SK-N-SH (cell line): ENCODE data around the gene CHD2.

Experiments used
- CHD2 ChIP-seq: fragments of 150-350 bp; IDR thresholded peaks from 2 replicates; pipeline ENCODE4 v1.6.1; 2018; ENCODE audit warnings: low read length; ENCODE audit not compliant: partially characterized antibody
- GABPA ChIP-seq: IDR thresholded peaks from 2 replicates; pipeline ENCODE4 v1.4.0; 2012; ENCODE audit warnings: low read depth, mild to moderate bottlenecking
- GATA2 ChIP-seq: sonication (generic); formaldehyde crosslinking; IDR thresholded peaks from 2 replicates; pipeline ENCODE4 v1.5.0; 2020; ENCODE audit warnings: mild to moderate bottlenecking, missing genetic modification reagents
- RFX5 ChIP-seq: IDR thresholded peaks from 2 replicates; pipeline ENCODE4 v1.6.1; 2012; ENCODE audit warnings: mild to moderate bottlenecking, improper control_type of control experiment, low read length
- ZBTB33 ChIP-seq: IDR thresholded peaks from 2 replicates; pipeline ENCODE4 v1.4.0; 2012; ENCODE audit warnings: low read depth, borderline replicate concordance
- TF ChIP-seq, protein P1 (sequence below): IDR thresholded peaks from 2 replicates; pipeline ENCODE4 v1.6.1; 2012; ENCODE audit warnings: mild to moderate bottlenecking, low read depth, low read length, moderate library complexity
- TF ChIP-seq, protein P2 (sequence below): IDR thresholded peaks from 2 replicates; pipeline ENCODE4 v1.4.0; 2012; ENCODE audit warnings: low read depth
- TF ChIP-seq, protein P3 (sequence below): fragments of 200-600 bp; sonication (generic); IDR thresholded peaks from 2 replicates; pipeline ENCODE4 v1.6.1; 2017; ENCODE audit warnings: antibody characterized with exemption, mild to moderate bottlenecking, moderate library complexity

DNA sequence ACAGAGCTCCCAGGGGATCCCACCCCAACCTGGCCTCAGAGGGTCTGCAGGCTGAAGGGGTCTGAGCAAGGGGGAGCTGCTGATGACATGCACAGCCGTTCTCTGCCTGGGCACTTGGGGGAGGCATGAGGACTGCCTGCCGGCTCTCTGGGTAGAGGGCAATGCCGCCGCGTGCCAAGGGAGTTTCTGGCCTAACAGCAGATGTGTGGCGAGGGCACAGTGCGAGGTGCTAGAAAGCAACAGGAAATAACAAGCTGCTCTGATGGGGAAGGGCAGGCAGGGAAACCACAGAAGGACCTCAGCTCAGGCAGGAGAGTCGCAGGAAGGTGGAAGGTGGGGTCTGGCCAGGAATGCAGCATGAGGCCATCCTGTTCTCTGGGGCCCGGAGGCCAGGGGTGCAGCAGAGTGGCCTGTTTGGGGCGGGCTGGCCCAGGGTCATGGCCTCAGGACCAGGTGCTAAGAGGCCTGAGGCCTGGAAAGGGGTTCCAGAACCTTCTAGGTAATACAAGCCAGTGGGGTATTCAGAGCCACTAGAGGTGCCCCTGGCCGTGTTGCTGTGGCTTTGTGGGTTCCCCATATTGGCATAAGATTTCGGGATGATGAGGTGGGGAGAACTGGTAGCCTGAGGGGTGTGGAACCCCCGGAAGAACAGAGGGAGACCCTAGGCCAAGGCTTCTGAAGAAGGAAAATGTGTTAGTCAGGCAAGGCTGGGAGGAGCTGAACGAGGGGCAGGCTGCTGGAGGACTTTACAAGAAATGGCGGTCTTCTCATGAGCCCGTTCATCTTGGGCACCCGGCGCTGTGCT lies 147.7 kb downstream of the CHD2 start:
- TF ChIP-seq, protein P1, sequence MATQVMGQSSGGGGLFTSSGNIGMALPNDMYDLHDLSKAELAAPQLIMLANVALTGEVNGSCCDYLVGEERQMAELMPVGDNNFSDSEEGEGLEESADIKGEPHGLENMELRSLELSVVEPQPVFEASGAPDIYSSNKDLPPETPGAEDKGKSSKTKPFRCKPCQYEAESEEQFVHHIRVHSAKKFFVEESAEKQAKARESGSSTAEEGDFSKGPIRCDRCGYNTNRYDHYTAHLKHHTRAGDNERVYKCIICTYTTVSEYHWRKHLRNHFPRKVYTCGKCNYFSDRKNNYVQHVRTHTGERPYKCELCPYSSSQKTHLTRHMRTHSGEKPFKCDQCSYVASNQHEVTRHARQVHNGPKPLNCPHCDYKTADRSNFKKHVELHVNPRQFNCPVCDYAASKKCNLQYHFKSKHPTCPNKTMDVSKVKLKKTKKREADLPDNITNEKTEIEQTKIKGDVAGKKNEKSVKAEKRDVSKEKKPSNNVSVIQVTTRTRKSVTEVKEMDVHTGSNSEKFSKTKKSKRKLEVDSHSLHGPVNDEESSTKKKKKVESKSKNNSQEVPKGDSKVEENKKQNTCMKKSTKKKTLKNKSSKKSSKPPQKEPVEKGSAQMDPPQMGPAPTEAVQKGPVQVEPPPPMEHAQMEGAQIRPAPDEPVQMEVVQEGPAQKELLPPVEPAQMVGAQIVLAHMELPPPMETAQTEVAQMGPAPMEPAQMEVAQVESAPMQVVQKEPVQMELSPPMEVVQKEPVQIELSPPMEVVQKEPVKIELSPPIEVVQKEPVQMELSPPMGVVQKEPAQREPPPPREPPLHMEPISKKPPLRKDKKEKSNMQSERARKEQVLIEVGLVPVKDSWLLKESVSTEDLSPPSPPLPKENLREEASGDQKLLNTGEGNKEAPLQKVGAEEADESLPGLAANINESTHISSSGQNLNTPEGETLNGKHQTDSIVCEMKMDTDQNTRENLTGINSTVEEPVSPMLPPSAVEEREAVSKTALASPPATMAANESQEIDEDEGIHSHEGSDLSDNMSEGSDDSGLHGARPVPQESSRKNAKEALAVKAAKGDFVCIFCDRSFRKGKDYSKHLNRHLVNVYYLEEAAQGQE, result no peak
- TF ChIP-seq, protein P2, sequence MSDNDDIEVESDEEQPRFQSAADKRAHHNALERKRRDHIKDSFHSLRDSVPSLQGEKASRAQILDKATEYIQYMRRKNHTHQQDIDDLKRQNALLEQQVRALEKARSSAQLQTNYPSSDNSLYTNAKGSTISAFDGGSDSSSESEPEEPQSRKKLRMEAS, result no peak
- TF ChIP-seq GATA2 (CRISPR knock-in tag) (no peak), GABPA (no peak), ZBTB33 (no peak), CHD2 (no peak), RFX5 (no peak)
- TF ChIP-seq, protein P3, sequence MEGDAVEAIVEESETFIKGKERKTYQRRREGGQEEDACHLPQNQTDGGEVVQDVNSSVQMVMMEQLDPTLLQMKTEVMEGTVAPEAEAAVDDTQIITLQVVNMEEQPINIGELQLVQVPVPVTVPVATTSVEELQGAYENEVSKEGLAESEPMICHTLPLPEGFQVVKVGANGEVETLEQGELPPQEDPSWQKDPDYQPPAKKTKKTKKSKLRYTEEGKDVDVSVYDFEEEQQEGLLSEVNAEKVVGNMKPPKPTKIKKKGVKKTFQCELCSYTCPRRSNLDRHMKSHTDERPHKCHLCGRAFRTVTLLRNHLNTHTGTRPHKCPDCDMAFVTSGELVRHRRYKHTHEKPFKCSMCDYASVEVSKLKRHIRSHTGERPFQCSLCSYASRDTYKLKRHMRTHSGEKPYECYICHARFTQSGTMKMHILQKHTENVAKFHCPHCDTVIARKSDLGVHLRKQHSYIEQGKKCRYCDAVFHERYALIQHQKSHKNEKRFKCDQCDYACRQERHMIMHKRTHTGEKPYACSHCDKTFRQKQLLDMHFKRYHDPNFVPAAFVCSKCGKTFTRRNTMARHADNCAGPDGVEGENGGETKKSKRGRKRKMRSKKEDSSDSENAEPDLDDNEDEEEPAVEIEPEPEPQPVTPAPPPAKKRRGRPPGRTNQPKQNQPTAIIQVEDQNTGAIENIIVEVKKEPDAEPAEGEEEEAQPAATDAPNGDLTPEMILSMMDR, result no peak
